NCI-H1694 treated with DMSO at 0.1 percent for 48 hours (cell line): ENCODE data around the gene ZBTB16.

Source experiments
- DNase-seq: peaks from one replicate; lab custom pipeline; 2025; lab: John Stamatoyannopoulos, UW

Gene ZBTB16

GRCh38 chr11:114130629-114131277 is 71.2 kb downstream of the ZBTB16 start:
- no peak for DNase-seq

- DNase-seq = no peak
Observed at GRCh38 chr11:114131461-114131864, 72.0 kb downstream of the ZBTB16 start.

DNA sequence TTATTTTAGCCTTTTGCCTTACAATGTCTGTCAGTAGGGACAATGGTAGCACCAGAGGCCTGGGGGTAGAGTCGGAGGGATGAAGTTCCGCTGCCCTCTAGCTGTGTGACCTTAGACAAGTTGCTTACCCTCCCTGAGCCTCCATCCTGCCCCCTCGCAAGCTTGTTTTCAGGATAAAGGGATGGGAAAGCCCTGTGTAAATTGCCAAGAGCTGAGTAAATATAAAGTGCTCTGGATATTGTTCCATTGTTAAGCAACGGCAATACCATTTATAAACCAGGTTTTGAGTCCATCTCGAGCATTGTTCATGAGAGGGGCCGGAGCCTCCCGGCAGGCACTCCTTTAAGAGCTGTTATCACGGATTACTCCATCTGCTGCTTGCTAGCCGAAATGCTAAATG is 72.9 kb downstream of the ZBTB16 start:
- DNase-seq = no peak

GRCh38 chr11:114132944-114133394 is 73.5 kb downstream of the ZBTB16 start:
- no peak for DNase-seq

DNA sequence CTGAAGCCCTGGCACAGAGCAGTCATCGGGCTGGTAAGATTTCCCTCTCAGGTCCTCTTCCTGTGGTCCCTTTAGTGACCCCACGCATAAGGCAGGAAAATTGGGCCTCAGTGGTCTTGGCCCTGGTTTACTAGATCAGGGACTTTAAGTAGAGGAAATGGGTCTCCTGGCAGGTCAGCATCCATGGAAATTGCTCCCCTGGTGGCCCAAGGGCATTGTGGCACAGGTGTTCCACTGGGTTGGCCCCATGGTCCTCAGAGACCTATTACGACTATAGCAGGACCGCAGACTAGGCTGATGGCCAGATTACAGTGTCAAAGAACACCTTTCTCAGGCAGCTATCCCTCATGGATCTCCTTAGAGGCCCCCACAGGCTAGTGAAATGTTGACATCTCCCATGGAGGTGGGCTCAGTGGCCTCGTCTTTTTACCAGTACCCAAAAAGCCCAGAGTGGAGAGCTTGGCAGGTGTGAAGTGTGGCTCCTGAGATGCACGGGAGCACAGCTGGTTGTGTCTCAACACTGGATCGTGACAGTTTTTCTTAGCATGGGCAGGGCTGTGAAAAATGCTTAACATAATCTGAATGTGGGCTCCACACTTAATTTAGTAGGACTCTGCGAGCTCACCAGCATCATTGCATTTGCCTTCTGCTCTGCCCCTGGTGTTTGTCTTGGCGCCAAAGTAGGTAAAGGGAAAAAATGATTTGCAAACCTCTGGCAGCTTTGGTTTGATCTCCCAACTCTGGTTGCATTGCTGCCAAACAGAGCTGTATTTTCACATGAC is 74.2 kb downstream of the ZBTB16 start:
- DNase-seq = no peak

- DNase-seq = no peak
Observed at GRCh38 chr11:114134870-114135269, 75.4 kb downstream of the ZBTB16 start.

GRCh38 chr11:114135737-114136151 is 76.2 kb downstream of the ZBTB16 start:
- DNase-seq = no peak

DNA sequence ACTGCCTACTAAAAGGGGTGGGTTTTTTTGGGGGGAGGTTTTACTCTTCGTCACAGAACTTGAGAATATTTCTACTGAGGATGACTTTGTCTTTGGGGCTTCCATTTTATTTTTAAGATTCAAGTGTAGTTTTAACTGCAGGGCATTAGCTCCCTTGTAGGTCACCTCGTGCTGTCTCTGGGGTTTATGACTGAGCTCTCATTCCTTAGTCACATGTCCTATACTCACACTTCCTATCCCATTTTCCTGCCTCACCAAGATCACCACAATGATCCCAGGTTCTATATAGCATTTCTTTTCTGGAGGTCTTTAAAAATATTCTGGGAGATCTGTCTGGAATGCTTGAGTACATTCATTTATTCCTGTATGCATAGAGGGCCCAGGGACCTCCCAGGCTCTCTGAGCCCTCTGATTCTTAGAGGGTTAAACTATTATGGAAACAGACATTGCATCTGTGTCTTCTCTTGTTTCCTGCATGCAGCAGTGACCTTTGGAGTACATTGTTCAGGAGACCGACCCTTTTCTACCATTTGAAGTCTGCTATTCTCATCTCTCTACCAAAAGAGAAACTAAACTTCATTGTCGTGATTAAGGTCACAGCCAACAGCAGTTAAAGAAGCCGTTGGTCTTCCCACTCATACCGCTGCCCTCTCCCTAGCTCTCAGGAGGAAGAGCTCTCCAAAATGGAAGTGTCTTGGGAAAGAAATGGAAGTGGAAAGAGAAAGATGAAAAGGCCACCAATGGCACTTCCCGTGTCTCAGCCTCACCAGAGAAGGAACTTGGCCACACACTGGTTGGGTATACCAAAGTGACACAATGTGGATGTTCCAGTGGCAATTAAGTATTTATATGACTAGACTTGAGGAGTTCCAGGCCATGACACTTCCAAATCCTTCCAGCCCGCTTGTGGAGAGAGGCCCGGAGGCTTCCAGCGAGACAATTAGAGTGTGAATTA is 77.5 kb downstream of the ZBTB16 start:
- no peak for DNase-seq

- no peak for DNase-seq
Observed at GRCh38 chr11:114137838-114138237, 78.3 kb downstream of the ZBTB16 start.

DNA sequence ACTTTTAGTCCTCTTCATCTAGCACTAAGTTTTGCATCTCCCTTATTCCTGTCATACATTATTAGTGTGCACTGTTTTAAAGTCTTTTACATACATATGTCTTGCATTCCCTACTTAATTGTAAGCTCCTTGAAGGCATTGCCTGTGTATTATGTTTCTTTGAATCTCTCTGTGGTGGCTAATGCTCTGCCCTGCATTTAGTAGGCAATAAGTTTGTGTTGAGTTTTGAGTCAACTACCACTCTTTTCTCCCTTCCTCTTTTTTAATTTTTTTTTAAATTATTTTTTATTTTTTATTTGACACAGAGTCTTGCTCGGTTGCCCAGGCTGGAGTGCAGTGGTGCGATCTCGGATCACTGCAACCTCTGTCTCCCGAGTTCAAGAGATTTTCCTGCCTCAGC is 78.9 kb downstream of the ZBTB16 start:
- DNase-seq = no peak

DNA sequence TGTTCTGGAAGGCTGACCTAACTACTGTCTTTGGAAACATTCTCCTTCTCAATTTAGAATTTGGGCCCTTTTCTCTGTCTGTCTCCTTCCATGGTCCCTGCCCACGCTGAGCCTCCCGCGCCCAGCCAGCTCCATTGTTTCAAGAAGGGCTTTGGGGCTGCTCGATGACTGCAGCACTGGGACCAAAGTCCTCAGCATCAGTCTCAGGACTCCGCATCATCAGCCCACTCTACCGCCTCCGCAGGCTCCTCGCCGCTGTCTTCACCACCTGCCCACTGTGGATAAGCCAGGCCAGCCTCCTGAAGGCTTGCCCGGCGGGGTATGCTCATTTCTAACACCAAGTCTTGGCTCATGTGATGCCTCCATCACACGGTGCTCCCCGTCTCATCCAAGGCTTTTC is 81.3 kb downstream of the ZBTB16 start:
- DNase-seq = no peak

DNA sequence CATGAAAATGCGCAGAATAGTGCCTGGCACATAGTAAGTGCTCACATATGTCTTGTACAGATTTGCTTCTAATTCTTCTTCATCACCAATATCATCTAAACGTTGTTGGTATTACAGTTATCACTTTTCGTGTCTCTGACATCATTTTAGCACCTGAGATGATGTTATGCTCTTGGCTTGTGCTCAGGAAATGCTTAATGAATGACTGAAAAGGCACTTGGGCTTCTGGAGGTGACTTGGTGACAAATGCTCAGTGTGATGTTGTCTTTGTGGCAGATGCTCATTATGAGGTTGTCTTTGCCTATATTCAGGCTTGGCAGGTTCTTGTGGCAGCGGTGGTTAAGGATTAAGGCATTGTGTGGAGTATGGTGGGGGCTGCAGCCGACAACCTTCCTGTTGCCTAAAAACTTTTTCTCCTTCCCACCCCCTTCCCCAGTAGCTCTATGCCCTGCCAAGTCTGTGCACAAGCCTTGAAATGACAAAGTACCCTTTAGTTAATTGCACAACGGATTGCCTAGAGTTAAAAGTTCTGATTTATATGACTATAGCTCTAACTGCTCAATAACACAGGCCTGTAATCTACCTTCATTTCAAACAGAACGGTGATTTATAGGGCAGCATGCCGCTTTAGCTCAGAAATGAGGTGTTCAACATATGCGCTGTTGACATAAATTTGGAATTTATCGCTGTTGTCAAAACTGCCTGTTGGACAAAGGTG is 82.5 kb downstream of the ZBTB16 start:
- no peak for DNase-seq

GRCh38 chr11:114142707-114143106 is 83.2 kb downstream of the ZBTB16 start:
- no peak for DNase-seq

DNA sequence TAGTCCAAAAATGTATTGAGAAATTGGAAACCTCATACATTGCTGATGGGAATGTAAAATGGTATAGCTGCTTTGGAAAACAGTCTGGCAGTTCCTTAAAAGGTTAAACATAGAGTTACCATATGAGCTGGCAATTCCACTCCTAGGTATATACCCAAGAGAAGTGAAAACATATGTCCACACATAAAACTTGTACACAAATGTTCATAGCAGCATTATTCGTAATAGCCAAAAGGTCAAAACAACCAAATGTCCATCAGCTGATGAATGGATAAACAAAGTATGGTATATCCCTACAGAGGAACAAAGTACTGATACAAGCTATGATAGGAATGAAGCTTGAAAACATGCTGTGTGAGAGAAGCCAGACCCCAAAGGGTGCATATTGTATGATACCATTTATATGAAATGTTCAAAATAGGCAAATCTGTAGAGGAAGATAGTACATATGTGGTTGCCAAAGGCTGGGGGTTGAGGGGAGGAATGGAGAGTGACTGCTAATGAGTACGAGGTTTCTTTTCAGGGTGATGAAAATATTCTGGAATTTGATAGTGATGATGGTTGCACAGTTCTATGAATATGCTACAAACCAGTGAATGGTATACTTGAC is 85.8 kb downstream of the ZBTB16 start:
- DNase-seq = no peak

GRCh38 chr11:114147375-114148012 is 88.0 kb downstream of the ZBTB16 start:
- DNase-seq = no peak

DNA sequence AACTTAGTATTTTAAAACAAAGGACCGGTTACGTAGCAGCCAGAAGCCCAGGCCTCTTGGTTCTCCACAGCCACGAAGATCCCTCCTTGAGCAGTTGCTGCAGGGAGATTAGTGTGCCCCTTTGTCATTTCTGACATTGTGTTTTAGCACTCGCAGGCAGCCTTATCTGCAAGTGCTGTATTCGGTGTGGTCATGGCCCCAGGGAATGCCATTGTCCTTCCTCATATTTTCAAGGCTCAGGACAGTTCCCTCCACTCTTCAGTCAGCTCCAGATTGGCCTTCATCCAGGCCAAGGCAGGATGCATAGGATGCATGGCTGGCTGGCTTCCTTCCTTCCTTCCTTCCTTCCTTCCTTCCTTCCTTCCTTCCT is 88.5 kb downstream of the ZBTB16 start:
- no peak for DNase-seq

- no peak for DNase-seq
Observed at GRCh38 chr11:114149689-114150407, 90.3 kb downstream of the ZBTB16 start.

- no peak for DNase-seq
Observed at GRCh38 chr11:114150671-114151070, 91.2 kb downstream of the ZBTB16 start.

GRCh38 chr11:114151631-114152030 is 92.1 kb downstream of the ZBTB16 start:
- DNase-seq = no peak

DNA sequence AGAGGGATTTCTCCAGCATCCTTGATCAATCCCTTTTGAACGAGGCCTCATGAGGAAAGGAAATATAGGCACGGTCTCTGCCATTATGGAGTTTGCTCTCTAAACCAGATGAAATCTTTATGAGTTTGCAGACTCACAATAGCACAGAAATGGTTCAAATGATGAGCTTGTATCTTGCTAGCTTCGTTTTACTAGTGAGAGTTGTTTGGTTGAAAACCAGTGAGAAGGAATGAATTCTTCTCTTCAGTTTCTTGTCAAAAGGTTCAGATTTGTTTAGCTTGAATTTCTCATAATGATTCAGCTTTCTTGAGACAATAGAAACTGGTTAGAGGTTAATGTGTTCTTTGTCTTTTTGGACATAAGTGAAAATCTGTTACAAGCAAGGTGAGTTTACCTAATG is 92.7 kb downstream of the ZBTB16 start:
- no peak for DNase-seq
